Renal cortex interstitium (tissue), 11 donors: ENCODE data around the gene VDR. TPM values are rescaled to one million over a fixed set of nuclear protein-coding genes. Genes with fewer than 3 reads are reported as not detected.

Source experiments
- DNase-seq, 11 donors: peaks; one replicate each; pipeline ENCODE4 v3.0.0-alpha.2; 2013; ENCODE audit warnings: low read depth in 9 of 11, low spot score in 4 of 11; ENCODE audit errors: extremely low read depth in 1 of 11
- polyA plus RNA-seq, 3 donors: library from polyadenylated mRNA; unstranded; fragments of 120-200 nt; gene quantifications; one replicate each; pipeline ENCODE4 v1.2.1, GENCODE V29; 2013; ENCODE audit not compliant: insufficient read length in 3 of 3

Gene VDR
- polyA plus RNA-seq, 3 donors = 3.1 to 4.8 (median 4.7) TPM

GRCh38 chr12:47794679-47795078, 110.1 kb downstream of the VDR start:
- no peak for DNase-seq

- no peak for DNase-seq
These were observed 111.6 kb downstream of the VDR start for GRCh38 chr12:47793015-47793681.

GRCh38 chr12:47791874-47792273, 112.9 kb downstream of the VDR start:
- no peak for DNase-seq

Other genes with a start within 250 kb of the VDR start
- 10 to 100 TPM; 40.5 to 58.0 (median 40.8) TPM for gene RPAP3, start 199.0 kb downstream of the VDR start, polyA plus RNA-seq
- gene ENDOU, start 179.5 kb downstream of the VDR start, polyA plus RNA-seq = under 1 TPM; 0.32 to 0.47 (median 0.34) TPM
- gene RAPGEF3, start 146.1 kb downstream of the VDR start, polyA plus RNA-seq = 10 to 100 TPM; 41.0 to 62.8 (median 58.4) TPM
- gene SLC48A1, start 131.8 kb downstream of the VDR start, polyA plus RNA-seq = 10 to 100 TPM; 41.9 to 51.3 (median 47.4) TPM
- 10 to 100 TPM; 69.0 to 88.9 (median 86.4) TPM for gene HDAC7, start 85.1 kb downstream of the VDR start, polyA plus RNA-seq
- gene TMEM106C, start 58.6 kb upstream of the VDR start, polyA plus RNA-seq = 100 to 1,000 TPM; 122 to 132 (median 128) TPM
- gene COL2A1, start 99.5 kb upstream of the VDR start, polyA plus RNA-seq = 10 to 100 TPM; 44.9 to 62.7 (median 46.4) TPM
- 10 to 100 TPM; 22.1 to 27.4 (median 23.5) TPM for gene SENP1, start 201.1 kb upstream of the VDR start, polyA plus RNA-seq
- gene PFKM, start 214.4 kb upstream of the VDR start, polyA plus RNA-seq = 100 to 1,000 TPM; 102 to 125 (median 111) TPM